ENCODE data around the gene DAD1. TPM values are rescaled to one million over a fixed set of nuclear protein-coding genes. Genes with fewer than 3 reads are reported as not detected.
"Not testable (repeated sequence)": the region's sequence is repeated elsewhere in the genome, so short reads cannot be mapped to it uniquely, and the experiment has no call there.

The DAD1 gene
- total RNA-seq, 2 donors from 2014 or later: 165 to 188 TPM

DNA sequence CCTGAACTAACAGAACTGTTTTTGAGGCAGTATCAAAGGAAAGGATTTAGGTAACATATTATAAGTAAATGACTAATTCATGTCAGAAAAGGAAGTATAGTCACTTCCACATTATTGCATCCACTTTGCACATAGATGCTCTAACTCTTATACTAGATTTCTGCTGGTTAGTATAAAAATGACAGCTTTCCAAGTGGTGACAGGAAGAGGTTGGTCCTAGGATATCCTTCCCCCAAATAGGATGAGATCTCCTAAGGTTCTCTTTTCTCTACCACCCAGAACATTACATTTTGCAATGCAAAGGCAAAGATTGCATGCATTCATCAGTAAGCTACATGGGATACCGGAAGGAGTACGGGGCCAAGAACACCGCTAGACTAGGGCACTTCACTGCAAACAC, 15.2 kb downstream of the DAD1 start:
- Mint-ChIP-seq H3K27ac (peak overlapping the region; percentile 72), H3K4me3 (no peak overlapping the region), H3K4me1 (ENCODE audit: low read depth) (peaks cover 69% of the 10 kb centered on the region), H3K9me3 (no peaks in the 10 kb centered on the region), H3K27me3 (ENCODE audit: low read depth) (no peaks in the 10 kb centered on the region), H3K36me3 (ENCODE audit: insufficient read depth in 2 of 2) (peaks cover 8 to 32% of the 10 kb centered on the region in 2 donors)
- ATAC-seq (replicated peaks in 1 of 2) (peak; percentile 15 to 24), DNase-seq (no peak)

DNA sequence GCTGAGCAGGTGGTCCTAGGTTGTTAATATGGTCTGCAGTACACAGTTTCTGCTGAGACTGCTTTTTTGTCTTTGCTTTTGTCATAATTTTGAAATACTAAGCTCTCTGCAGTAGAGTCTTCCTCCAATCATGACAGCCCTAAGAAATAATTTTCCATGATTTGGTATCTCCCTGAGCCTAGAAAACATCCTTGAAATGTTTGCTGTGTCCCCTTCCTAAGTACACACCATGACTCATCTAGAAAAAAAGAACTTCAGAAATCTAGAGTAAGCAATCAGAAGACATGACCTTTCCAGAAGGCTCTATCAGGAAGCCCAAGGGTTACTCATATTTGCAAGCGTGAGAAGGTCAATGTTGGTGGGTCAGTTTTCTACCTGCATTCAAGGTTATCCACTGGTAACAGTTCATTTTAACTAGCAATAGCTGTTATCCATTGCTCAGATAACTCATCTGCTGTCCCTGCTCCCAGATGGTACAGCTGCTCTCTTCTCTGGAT, 16.4 kb downstream of the DAD1 start:
- H3K27me3 Mint-ChIP-seq (ENCODE audit: low read depth): no peaks in the 10 kb centered on the region
- H3K27ac Mint-ChIP-seq: peak overlapping the region; percentile 19
- H3K36me3 Mint-ChIP-seq (ENCODE audit: insufficient read depth in 2 of 2): peaks cover 7 to 25% of the 10 kb centered on the region in 2 donors
- peaks cover 68% of the 10 kb centered on the region for H3K4me1 Mint-ChIP-seq (ENCODE audit: low read depth)
- ATAC-seq (replicated peaks in 1 of 2): no peak
- no peak overlapping the region for H3K4me3 Mint-ChIP-seq
- DNase-seq: no peak
- H3K9me3 Mint-ChIP-seq: no peaks in the 10 kb centered on the region

DNA sequence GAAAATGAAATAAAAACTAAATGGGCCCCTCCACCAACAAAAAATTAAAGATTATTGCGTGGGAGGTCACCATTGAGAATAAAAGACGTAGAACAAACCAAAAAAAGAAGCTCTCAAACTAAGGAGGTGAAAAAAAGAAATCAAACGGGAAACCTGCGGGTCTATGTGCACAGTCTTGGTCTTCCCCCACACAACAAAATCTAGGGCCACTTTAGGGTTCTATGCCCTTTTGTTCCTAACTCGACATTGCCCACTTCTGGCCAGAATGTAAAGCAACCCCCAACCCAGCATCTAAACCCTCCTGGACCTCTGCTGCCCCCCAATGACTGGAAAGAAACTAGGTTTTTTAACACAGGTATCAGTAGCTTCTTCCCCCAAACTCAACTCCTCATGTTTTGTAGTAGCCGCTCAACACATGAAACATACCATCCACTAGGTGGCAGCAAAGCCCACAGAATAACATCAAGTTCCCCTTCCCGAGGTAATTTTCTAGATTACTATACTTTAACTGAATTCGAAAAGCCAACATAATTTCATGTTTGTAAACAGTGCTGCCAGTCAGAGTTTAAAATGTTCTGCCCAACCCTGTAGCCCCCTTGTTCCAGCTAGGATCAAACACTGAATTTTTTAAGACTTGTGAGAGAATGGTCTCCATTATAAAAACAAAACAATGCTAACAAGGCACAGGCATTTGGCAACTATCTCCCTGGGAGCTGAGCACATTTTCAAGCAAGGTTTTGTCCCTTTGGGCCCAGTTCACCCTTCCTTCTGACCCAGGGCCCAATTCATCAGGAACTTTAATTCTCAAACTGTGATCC, 18.7 kb downstream of the DAD1 start:
- peaks cover 4 to 23% of the 10 kb centered on the region in 2 donors for H3K36me3 Mint-ChIP-seq (ENCODE audit: insufficient read depth in 2 of 2)
- H3K4me1 Mint-ChIP-seq (ENCODE audit: low read depth): peaks cover 78% of the 10 kb centered on the region
- H3K27me3 Mint-ChIP-seq (ENCODE audit: low read depth): no peaks in the 10 kb centered on the region

DNA sequence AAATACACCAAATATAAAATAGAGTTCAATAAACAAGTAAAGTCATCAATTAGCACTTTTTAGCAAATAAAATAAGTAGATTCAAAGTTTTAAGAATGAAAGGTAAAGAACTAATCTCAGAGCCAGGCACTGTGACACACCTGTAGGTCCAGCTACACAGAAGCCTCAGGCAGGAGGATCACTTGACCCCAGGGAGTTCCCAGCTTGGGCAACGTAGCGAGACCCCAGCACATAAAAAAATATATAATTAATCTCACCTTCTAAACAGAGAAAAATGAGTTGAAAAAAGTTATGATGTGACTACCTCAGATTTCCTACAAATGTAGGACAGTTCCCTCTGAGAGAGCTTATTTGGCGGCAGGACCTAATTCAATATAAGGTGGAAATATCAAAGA, 19.3 kb downstream of the DAD1 start:
- peak overlapping the region; percentile 81 for H3K27ac Mint-ChIP-seq
- no peak for DNase-seq
- H3K4me1 Mint-ChIP-seq (ENCODE audit: low read depth): peaks cover 83% of the 10 kb centered on the region
- no peaks in the 10 kb centered on the region for H3K27me3 Mint-ChIP-seq (ENCODE audit: low read depth)
- peaks cover 4 to 28% of the 10 kb centered on the region in 2 donors for H3K36me3 Mint-ChIP-seq (ENCODE audit: insufficient read depth in 2 of 2)
- H3K9me3 Mint-ChIP-seq: no peaks in the 10 kb centered on the region
- H3K4me3 Mint-ChIP-seq: peak overlapping the region; percentile 85 to 91
- ATAC-seq (replicated peaks in 1 of 2): peak in 1 of 2 donors; percentile 0

More for the DNA sequence above, 18.7 kb downstream of the DAD1 start:
- ATAC-seq (replicated peaks in 1 of 2) (peak; percentile 85 to 86), DNase-seq (peak; percentile 88)
- H3K27ac Mint-ChIP-seq: peak overlapping the region; percentile 43
- H3K9me3 Mint-ChIP-seq: no peaks in the 10 kb centered on the region
- peak overlapping the region; percentile 85 to 91 for H3K4me3 Mint-ChIP-seq

DNA sequence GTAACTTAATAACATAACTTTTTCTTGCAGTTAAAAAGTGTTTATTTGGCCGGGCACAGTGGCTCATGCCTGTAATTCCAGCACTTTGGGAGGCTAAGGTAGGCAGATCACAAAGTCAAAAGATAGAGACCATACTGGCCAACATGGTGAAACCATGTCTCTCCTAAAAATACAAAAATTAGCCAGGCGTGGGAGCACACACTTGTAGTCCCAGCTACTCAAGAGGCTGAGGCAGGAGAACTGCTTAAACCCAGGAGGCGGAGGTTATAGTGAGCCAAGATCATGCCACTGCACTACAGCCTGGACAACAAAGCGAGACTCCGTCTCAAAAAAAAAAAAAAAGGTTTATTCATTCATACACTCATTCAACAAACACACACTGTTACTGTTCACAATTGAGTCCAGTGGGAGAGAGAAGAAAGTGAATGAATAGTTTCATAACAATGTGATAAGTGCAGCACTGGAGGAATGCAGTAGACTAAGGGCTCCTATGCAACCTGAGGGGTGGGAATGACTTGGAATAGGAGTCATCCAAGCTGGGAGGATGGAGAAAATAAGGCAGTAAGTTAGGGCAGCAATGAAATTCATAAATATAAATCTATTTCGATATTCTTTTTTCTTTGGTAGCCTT, 19.8 kb downstream of the DAD1 start:
- peaks cover 7 to 29% of the 10 kb centered on the region in 2 donors for H3K36me3 Mint-ChIP-seq (ENCODE audit: insufficient read depth in 2 of 2)
- ATAC-seq (replicated peaks in 1 of 2): peak in 1 of 2 donors; percentile 8
- H3K9me3 Mint-ChIP-seq: no peaks in the 10 kb centered on the region
- H3K27ac Mint-ChIP-seq: peak overlapping the region; percentile 81
- no peak for DNase-seq
- H3K4me3 Mint-ChIP-seq: peak overlapping the region; percentile 85 to 91
- H3K4me1 Mint-ChIP-seq (ENCODE audit: low read depth): peaks cover 83% of the 10 kb centered on the region
- H3K27me3 Mint-ChIP-seq (ENCODE audit: low read depth): no peaks in the 10 kb centered on the region

DNA sequence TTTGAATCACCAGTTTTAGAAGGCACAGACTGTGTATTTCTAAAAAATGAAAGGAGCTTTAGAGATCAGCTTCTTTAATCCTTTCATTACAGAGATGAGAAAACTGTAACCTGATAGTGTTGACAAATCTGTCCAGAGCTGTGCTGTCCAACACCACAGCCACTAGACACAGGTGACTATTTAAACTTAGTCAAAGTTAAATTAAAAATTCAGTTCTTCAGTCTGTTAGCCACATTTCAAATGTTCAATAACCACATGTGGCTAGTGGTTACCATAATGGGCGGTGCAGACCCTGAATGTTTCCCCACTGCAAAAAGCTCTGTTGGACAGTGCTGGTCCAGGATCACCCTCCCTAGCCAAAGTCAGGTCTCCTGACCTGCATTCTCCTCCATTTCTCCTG, 21.6 kb downstream of the DAD1 start:
- no peak for ATAC-seq (replicated peaks in 1 of 2)
- no peak for DNase-seq
- peaks cover 3 to 25% of the 10 kb centered on the region in 2 donors for H3K36me3 Mint-ChIP-seq (ENCODE audit: insufficient read depth in 2 of 2)

DNA sequence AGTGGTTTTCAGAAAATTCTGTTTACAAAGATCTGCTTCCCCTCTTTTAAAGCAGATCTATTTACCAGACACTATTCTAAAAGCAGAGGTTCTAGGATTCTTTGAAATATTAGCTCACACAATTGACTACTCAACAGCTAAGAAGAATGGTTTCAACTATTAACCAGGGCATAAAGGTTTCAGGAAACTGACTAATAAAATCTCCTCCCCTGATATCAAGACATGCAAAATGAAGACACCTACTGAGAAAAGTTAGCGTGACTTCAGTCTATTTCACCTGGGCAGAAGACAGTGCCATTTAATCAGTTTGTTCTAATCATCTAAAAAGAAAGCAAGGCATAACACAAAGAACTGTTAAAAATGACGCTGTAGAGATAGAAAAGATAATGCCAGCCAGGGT, 22.2 kb downstream of the DAD1 start:
- ATAC-seq (replicated peaks in 1 of 2) (no peak), DNase-seq (no peak)
- Mint-ChIP-seq H3K36me3 (ENCODE audit: insufficient read depth in 2 of 2) (peaks cover 3 to 21% of the 10 kb centered on the region in 2 donors), H3K27me3 (ENCODE audit: low read depth) (no peaks in the 10 kb centered on the region), H3K4me1 (ENCODE audit: low read depth) (peaks cover 83% of the 10 kb centered on the region), H3K9me3 (no peaks in the 10 kb centered on the region), H3K4me3 (peak overlapping the region; percentile 64 to 85), H3K27ac (peak overlapping the region; percentile 81)

More for the DNA sequence above, 21.6 kb downstream of the DAD1 start:
- Mint-ChIP-seq H3K27ac (peak overlapping the region; percentile 81), H3K4me1 (ENCODE audit: low read depth) (peaks cover 83% of the 10 kb centered on the region), H3K4me3 (peak overlapping the region; percentile 64 to 85), H3K27me3 (ENCODE audit: low read depth) (no peaks in the 10 kb centered on the region), H3K9me3 (no peaks in the 10 kb centered on the region)

DNA sequence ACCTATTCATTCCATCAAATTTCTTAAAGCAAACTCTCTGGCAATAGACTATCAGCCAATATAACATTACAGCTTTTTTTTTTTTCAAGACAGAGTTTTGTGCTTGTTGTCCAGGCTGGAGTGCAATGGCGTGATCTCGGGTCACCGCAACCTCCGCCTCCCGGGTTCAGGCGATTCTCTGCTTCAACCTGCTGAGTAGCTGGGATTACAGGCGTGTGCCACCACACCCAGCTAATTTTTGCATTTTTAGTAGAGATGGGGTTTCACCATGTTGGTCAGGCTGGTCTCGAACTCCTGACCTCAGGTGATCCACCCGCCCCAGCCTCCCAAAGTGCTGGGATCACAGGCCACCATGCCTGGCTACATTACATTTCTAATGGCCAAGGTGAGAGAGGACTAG, 22.8 kb downstream of the DAD1 start:
- H3K27ac Mint-ChIP-seq: peak overlapping the region; percentile 95
- not testable (repeated sequence) for H3K27me3 Mint-ChIP-seq (ENCODE audit: low read depth); ATAC-seq (replicated peaks in 1 of 2); DNase-seq; H3K9me3 Mint-ChIP-seq
- H3K4me1 Mint-ChIP-seq (ENCODE audit: low read depth): peaks cover 89% of the 10 kb centered on the region
- peaks cover 3 to 18% of the 10 kb centered on the region in 2 donors for H3K36me3 Mint-ChIP-seq (ENCODE audit: insufficient read depth in 2 of 2)
- peak overlapping the region; percentile 82 to 91 for H3K4me3 Mint-ChIP-seq

DNA sequence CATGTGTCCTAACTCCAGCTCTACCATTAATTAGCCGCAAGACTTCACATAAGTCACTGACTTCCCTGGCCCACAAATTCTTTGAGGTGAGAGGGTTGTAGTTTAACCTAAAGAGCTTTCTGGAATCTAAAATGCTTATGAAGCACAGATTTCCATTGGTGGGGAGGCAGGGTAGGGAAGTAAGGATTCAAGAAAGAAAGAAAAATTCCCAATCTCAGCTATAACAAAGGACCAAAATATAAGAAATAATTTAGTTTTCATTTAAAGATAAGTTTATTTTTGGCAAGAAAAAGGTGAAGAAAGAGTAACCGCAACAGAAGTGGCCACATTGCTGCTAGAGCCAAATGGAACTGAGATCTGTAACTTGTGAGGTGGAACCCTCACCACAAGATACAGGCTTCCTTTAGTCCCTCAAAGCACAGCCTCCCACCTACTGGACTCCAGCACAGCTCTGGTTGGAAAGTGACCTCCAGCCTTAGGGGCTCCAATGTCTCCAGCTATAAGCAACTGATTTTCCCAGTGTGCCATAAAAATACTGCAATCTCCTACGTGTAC, 23.6 kb downstream of the DAD1 start:
- Mint-ChIP-seq H3K4me1 (ENCODE audit: low read depth) (peaks cover 92% of the 10 kb centered on the region), H3K27ac (peak overlapping the region; percentile 95), H3K27me3 (ENCODE audit: low read depth) (no peaks in the 10 kb centered on the region), H3K9me3 (no peaks in the 10 kb centered on the region), H3K36me3 (ENCODE audit: insufficient read depth in 2 of 2) (peaks cover 3 to 18% of the 10 kb centered on the region in 2 donors), H3K4me3 (peak overlapping the region; percentile 82 to 91)
- no peak for DNase-seq
- no peak for ATAC-seq (replicated peaks in 1 of 2)

DNA sequence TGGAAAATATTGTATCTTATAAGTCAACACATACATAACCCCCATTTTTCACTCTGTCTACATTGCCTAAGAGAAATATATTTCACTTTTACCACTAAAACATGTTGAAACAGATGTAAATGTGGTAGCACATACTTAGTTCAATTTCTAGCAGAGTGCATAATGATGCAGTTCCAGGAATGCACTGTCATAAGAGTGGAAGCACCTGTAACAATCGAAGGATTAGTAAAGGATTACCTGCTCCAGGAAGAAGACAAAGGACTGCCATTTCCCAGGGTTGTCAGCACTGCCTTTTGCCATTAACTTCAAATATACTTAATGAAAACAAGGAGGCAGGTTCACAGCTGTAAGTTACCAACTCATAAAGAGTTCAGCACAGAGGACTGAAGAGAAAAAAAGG, 24.6 kb downstream of the DAD1 start:
- ATAC-seq (replicated peaks in 1 of 2) (no peak), DNase-seq (no peak)
- H3K27me3 Mint-ChIP-seq (ENCODE audit: low read depth): no peaks in the 10 kb centered on the region
- H3K4me1 Mint-ChIP-seq (ENCODE audit: low read depth): peaks cover 99% of the 10 kb centered on the region
- peak overlapping the region; percentile 95 for H3K27ac Mint-ChIP-seq
- peaks cover 3 to 18% of the 10 kb centered on the region in 2 donors for H3K36me3 Mint-ChIP-seq (ENCODE audit: insufficient read depth in 2 of 2)
- H3K4me3 Mint-ChIP-seq: peak overlapping the region; percentile 82 to 91
- no peaks in the 10 kb centered on the region for H3K9me3 Mint-ChIP-seq

DNA sequence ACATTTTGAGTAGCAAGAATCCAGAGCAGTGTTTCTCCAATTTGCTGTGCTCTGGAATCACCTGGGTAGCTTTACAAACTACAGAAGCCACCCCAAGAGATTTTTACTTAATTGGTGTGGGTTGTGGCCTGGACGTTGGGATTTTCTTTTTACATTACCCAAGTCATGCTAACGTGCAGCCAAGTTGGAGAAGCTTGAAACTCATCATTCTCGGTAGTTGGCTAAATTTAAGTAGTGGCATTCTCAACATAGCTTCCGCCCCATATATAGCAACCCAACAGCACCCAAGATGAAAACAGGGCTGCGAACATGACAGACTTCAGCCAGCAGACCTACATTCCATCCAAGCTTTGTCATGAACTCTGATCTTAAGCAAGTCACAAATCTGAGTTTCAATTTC, 25.0 kb downstream of the DAD1 start:
- peak overlapping the region; percentile 82 to 91 for H3K4me3 Mint-ChIP-seq
- peaks cover 3 to 14% of the 10 kb centered on the region in 2 donors for H3K36me3 Mint-ChIP-seq (ENCODE audit: insufficient read depth in 2 of 2)
- H3K27me3 Mint-ChIP-seq (ENCODE audit: low read depth): no peaks in the 10 kb centered on the region
- no peak for ATAC-seq (replicated peaks in 1 of 2)
- H3K4me1 Mint-ChIP-seq (ENCODE audit: low read depth): peaks cover 99% of the 10 kb centered on the region
- no peak for DNase-seq
- H3K9me3 Mint-ChIP-seq: no peaks in the 10 kb centered on the region
- H3K27ac Mint-ChIP-seq: peak overlapping the region; percentile 95

DNA sequence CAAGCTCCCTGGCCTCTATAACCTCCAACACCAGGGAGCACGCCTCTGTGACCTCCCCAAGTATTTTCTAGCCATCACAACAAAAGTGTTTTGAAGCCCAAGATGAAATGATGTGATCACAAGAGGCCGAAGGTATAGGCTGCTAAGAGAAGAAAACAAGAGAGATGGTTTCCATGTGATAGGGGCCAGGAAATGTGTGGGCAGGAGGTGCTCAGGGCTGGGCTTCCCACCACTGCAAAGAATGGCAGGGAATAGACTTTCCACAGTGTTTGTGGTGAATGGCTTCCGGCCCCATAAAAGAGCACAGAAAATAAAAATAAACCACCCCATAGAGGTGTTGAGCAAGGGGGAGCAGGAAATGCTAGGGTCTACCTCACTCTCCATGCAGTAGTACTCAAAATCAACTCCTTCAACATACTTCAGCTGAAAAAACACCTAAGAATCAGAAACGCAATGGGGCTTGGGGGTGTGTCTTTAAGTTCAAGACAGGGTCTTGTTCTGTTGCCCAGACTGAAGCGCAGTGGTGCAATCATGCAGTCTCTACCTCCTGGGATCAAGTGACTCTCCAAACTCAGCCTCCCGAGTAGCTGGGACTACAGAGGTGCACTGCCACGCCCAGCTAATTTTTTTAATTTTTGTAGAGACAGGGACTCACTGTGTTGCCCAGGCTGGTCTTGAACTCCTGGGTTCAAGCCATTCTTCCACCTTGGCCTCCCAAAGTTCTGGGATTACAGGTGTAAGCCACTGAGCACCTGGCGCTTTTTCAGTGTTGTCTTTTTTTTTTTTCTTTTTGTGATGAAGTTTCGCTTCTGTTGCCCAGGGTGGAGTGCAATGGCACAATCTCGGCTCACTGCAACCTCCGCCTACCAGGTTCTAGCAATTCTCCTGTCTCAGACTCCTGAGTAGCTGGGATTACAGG, 27.1 kb downstream of the DAD1 start:
- Mint-ChIP-seq H3K27me3 (ENCODE audit: low read depth) (no peaks in the 10 kb centered on the region), H3K4me3 (peak overlapping the region; percentile 74 to 91), H3K9me3 (no peaks in the 10 kb centered on the region), H3K36me3 (ENCODE audit: insufficient read depth in 2 of 2) (peaks cover 3 to 14% of the 10 kb centered on the region in 2 donors), H3K27ac (peak overlapping the region; percentile 92), H3K4me1 (ENCODE audit: low read depth) (peaks cover 100% of the 10 kb centered on the region)
- DNase-seq (peak; percentile 68 to 76), ATAC-seq (replicated peaks in 1 of 2) (peak; percentile 38 to 45)

All from activated T-cell treated with anti-CD3 and anti-CD28 coated beads, Interleukin-2, amount 50 U/mL, for 72 hours (primary cell).